GM18511 (cell line): Measurements from ENCODE around the gene HSD17B7.
"Not testable (repeated sequence)": the region's sequence is repeated elsewhere in the genome, so short reads cannot be mapped to it uniquely, and the experiment has no call there.

ENCODE experiments used
- ATAC-seq: cut with Tn5 transposase; IDR thresholded peaks from one replicate; pipeline ENCODE4 v1.9.1; 2021; ENCODE audit warnings: mild to moderate bottlenecking, moderate library complexity; ENCODE audit not compliant: unreplicated experiment

HSD17B7 gene

DNA sequence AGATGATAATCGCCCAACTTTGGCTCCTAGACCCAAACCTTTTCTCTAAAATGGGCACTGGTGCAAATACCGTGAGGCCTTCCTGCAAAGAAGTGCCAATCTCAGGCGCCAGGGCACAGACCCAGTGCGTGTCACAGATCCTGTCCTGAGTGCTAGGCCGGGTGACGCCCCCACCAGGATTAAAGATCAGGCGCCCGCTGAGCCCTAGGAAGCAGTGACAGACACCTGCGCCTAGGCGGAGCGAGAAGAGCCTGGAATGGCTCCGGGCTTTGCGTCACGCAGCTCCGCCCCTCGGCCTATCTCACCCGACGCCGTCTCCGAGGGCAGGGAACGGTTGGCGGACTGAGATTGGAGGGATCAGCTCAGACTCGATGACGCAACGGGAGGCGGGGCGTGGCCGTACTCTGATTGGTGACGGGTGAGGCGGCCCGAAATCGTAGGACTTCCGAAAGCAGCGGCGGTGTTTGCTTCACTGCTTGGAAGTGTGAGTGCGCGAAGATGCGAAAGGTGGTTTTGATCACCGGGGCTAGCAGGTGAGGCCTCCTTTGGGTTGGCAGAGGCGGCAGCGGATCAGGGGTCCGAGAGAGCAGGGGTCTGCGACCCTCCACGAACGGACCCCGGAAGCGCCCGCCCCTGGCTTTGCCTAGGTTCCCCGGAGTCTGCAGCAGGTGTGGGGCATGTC lies at the start of gene HSD17B7:
HSD17B7 (plus strand) TSS at position 400 of the 682 bp plus-strand sequence; CDS start at position 499, 99 bp downstream.
- peak; percentile 98 for ATAC-seq

GRCh38 chr1:162740755-162741154 lies 49.7 kb upstream of the HSD17B7 start:
- no peak for ATAC-seq

DNA sequence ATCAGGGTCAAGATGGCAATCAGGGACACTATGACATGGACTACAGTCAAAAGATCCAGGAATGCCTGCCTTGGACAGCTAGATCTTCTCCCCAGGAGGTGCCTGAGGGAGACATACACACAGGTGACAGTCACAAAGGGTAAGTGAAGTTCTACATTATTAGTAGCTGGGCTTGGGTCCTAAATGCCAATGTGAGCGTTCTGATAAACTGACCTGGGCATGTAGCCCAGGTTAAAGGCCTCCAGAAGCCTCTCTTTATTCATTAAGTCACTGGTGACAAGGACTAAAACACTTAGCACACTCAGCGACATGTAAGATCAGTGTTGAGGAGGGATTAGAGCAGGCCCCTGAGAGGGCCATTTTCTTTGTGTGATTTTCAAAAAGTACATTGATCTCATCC lies 48.9 kb upstream of the HSD17B7 start:
- ATAC-seq: no peak

DNA sequence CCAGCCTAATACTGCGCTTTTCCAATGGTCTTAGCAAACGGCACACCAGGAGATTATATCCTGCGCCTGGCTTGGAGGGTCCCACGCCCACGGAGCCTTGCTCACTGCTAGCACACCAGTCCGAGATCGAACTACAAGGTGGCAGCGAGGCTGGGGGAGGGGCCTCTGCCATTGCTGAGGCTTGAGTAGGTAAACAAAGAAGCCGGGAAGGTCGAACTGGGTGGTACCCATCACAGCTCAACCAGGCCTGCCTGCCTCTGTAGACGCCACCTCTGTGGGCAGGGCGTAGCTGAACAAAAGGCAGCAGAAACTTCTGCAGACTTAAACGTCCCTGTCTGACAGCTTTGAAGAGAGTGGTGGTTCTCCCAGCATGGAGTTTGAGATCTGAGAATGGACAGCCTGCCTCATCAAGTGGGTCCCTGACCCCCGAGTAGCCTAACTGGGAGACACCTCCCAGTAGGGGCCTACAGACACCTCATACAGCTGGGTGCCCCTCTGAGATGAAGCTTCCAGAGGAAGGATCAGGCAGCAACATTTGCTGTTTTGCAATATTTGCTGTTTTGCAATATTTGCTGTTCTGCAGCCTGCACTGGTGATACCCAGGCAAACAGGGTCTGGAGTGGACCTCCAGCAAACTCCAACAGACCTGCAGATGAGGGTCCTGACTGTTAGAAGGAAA lies 44.1 kb upstream of the HSD17B7 start:
- ATAC-seq: not testable (repeated sequence)

GRCh38 chr1:162753001-162753658 lies 37.4 kb upstream of the HSD17B7 start:
- no peak for ATAC-seq

- ATAC-seq: no peak
These were observed 36.4 kb upstream of the HSD17B7 start for GRCh38 chr1:162753998-162754585.

- no peak for ATAC-seq
These were observed 35.2 kb upstream of the HSD17B7 start for GRCh38 chr1:162755306-162755705.

DNA sequence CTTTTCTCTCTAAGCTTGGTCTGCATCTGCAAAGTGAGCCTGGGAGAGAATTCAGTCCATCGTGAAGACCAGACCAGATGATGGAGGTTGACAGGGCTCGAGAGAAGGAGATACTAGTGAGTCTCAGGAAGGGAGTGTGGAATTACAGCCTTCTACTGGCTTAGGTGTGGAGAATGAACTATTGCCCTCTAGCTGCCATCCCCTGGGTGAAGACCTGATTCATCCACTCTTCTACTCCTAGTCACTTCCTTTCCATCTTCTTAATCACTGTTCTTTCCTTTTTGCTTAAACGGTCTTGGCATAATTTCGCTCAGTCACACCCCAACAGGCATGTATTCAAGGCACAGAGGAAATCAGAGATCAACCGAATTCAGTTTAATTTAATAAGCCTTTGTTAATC lies 34.0 kb upstream of the HSD17B7 start:
- no peak for ATAC-seq

GRCh38 chr1:162757476-162757875 lies 33.0 kb upstream of the HSD17B7 start:
- no peak for ATAC-seq

DNA sequence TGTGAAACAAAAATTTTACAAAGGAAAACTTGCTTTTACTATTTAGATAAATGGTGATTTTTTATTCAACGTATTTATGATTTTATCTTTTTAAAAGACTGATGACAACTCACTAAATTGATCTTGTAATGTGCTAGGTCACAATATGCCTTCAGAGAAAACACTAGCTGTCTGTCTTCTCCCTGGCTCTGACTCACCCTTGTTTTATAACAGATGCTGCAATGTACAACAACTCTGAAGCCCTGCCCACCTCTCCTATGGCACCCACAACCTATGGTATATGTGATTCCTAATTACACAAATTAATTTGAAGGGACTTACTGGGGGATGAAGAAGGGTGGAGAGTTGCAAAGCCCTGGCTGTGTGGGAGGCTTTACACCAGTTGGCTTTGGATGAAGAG lies 24.7 kb upstream of the HSD17B7 start:
- ATAC-seq: no peak

- ATAC-seq: no peak
These were observed 17.8 kb upstream of the HSD17B7 start for GRCh38 chr1:162772571-162773154.

DNA sequence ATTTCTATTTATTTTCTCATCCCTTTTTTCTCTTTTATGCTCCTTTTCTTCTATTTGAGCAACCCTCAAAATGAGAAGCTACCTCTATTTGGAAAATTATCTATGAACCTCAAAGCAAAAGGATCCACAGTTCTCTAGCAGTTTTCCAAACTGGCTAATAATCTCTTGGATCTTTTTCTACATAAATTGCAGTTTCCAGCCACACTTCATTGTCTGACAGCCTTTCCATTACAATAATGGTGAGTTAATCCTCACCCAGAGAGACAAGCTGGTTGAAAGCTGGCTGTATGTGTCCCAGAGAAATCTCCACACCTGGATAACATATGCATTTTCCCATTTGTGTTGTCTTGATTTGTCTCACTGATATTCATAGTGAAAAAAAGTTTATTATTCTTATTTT lies 16.5 kb upstream of the HSD17B7 start:
- ATAC-seq: no peak

- no peak for ATAC-seq
These were observed 11.5 kb upstream of the HSD17B7 start for GRCh38 chr1:162779043-162779442.

GRCh38 chr1:162782671-162783070 lies 7.8 kb upstream of the HSD17B7 start:
- no peak for ATAC-seq

- ATAC-seq: not testable (repeated sequence)
These were observed 5.6 kb upstream of the HSD17B7 start for GRCh38 chr1:162784926-162785325.

DNA sequence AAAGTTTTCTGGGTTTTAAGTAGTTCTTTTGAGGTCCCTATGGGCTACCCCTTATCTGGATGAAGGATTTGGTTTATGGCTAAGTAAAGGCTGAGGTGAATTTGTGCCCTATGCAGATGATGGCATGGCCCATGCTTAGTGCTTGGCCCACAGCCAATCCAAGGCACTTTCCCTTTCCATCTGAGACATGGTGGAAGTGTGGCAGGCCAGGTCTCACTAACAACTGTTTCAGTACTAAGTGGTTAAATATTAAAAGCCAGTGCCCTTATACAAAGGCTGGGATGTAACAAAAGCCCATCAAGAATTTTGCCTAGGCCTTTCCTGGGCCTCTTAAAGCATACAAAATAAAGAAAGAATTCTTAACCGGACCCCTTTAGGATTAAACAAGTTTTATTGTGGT lies 1.7 kb upstream of the HSD17B7 start:
- not testable (repeated sequence) for ATAC-seq

- ATAC-seq: not testable (repeated sequence)
These were observed 469 bp downstream of the HSD17B7 start for GRCh38 chr1:162790985-162791357.

GRCh38 chr1:162794284-162794683 lies 3.8 kb downstream of the HSD17B7 start:
- not testable (repeated sequence) for ATAC-seq

- ATAC-seq: not testable (repeated sequence)
These were observed 6.2 kb downstream of the HSD17B7 start for GRCh38 chr1:162796617-162797279.

- not testable (repeated sequence) for ATAC-seq
These were observed 9.7 kb downstream of the HSD17B7 start for GRCh38 chr1:162799995-162800830.
